Right lobe of liver (tissue), 6 donors: ENCODE measurements around the gene RAB32. TPM values are rescaled to one million over a fixed set of nuclear protein-coding genes. Genes with fewer than 3 reads are reported as not detected.

Experiments used
- ATAC-seq, 4 donors: fragments of 200-7000 bp; cut with Tn5 transposase; one replicate each; pipeline ENCODE4 v1.9.1; 2020; ENCODE audit warnings: mild to moderate bottlenecking in 4 of 4, moderate library complexity in 4 of 4
- DNase-seq, 3 donors: peaks; one replicate each; pipeline ENCODE4 v3.0.0-alpha.2; 2020
- H3K27ac ChIP-seq, 3 donors: fragments of 200-600 bp; one replicate each; pipeline ENCODE4 v1.8.0; 2022
- H3K27me3 ChIP-seq, 2 donors: fragments of 200-600 bp; one replicate each; pipeline ENCODE4 v1.8.0; 2022
- H3K36me3 ChIP-seq, 4 donors: fragments of 200-600 bp; sonication (generic) in 1 of 4; one replicate each; pipeline versions ENCODE4 v1.5.1 to v1.8.0; 2017 to 2022; ENCODE audit warnings: control low read depth in 1 of 4
- H3K4me1 ChIP-seq, 4 donors: fragments of 200-600 bp; sonication (generic) in 1 of 4; one replicate each; pipeline versions ENCODE4 v1.5.1 to v1.8.0; 2017 to 2022; ENCODE audit warnings: control low read depth in 1 of 4
- H3K4me3 ChIP-seq, 3 donors: fragments of 200-600 bp; one replicate each; pipeline ENCODE4 v1.8.0; 2022
- H3K9me3 ChIP-seq, 4 donors: fragments of 200-600 bp; sonication (generic) in 1 of 4; one replicate each; pipeline versions ENCODE4 v1.5.1 to v1.8.0; 2017 to 2022; ENCODE audit warnings: control low read depth in 1 of 4
- CTCF ChIP-seq, 4 donors: fragments of 200-600 bp in 3 of 4; fragments of 450-650 bp in 1 of 4; IDR thresholded peaks; one replicate each; pipeline versions ENCODE4 v1.5.1 to v1.8.0; 2016 to 2022; ENCODE audit warnings: antibody characterized with exemption in 4 of 4, mild to moderate bottlenecking in 2 of 4
- POLR2A ChIP-seq: fragments of 450-650 bp; IDR thresholded peaks from one replicate; pipeline ENCODE4 v1.6.1; 2017; ENCODE audit warnings: antibody characterized with exemption, mild to moderate bottlenecking
- WGBS: methylation state at CpG from one replicate; pipeline ENCODE4 v1.1.6; 2018; ENCODE audit warnings: low coverage, low lambda C conversion rate; ENCODE audit not compliant: insufficient coverage; ENCODE audit errors: missing lambda C conversion rate; 5-methylcytosine and 5-hydroxymethylcytosine counted together
- intact Hi-C, 2 donors: fragments of 100-400 bp; cut with DNase I; formaldehyde crosslinking; loops; one replicate each; pipeline versions ENCODE4 v1.11.2 to v1.14.1; 2022
- total RNA-seq, 6 experiments: library from RNA; depleted of rRNA in 2 of 6; stranded (reverse); fragments of >200 nt in 2 of 6; fragmentation: NEBNext Ultra II Directional in 3 of 6; extraction: Animal tissue kit (Norgen Biotek cat#: 25700) in 3 of 6; gene quantifications; one replicate each; pipeline versions ENCODE4 v1.1.0 to v1.2.4, GENCODE V29; 2016 to 2023
- donor health status: DM: no; HTN: yes; CAD: no.
- donor health status: DM: no; HTN: no; CAD: no.
- donor health status: DM: no; HTN: no; CAD: no.
- donor health status: DM: no; HTN: yes; CAD: no.
- donor health status: DM: no; HTN: yes; CAD: no.

The RAB32 gene
- total RNA-seq, 6 experiments from 2014 or later: 12.7 to 55.1 (median 29.2) TPM

- Histone ChIP-seq H3K9me3 (no peaks in the 10 kb centered on the region), H3K27ac (no peak overlapping the region), H3K4me1 (no peaks in the 10 kb centered on the region), H3K27me3 (no peaks in the 10 kb centered on the region), H3K4me3 (no peak overlapping the region), H3K36me3 (no peaks in the 10 kb centered on the region)
- peak in 2 of 3 donors; percentile 43 to 60 for DNase-seq
- intact Hi-C loops: no loop called here
- TF ChIP-seq CTCF (IDR thresholded peaks at IDR 0.05) (no peak), POLR2A (no peak)
- peak; percentile 29 to 62 (median 48) for ATAC-seq
- 62% methylated on average over 5 of the region's 5 CpGs for WGBS
Observed at GRCh38 chr6:146582857-146583256, 39.2 kb downstream of the RAB32 start.

GRCh38 chr6:146583966-146584365 lies 40.3 kb downstream of the RAB32 start:
- DNase-seq (no peak), ATAC-seq (no peak)
- no peak overlapping the region for H3K27ac ChIP-seq
- intact Hi-C loops: no loop called here
- WGBS: 37% methylated on average over 1 of the region's 1 CpG
- H3K9me3 ChIP-seq: no peaks in the 10 kb centered on the region
- no peaks in the 10 kb centered on the region for H3K27me3 ChIP-seq
- no peaks in the 10 kb centered on the region for H3K36me3 ChIP-seq
- H3K4me3 ChIP-seq: no peak overlapping the region
- TF ChIP-seq CTCF (IDR thresholded peaks at IDR 0.05) (no peak), POLR2A (no peak)
- H3K4me1 ChIP-seq: no peaks in the 10 kb centered on the region

DNA sequence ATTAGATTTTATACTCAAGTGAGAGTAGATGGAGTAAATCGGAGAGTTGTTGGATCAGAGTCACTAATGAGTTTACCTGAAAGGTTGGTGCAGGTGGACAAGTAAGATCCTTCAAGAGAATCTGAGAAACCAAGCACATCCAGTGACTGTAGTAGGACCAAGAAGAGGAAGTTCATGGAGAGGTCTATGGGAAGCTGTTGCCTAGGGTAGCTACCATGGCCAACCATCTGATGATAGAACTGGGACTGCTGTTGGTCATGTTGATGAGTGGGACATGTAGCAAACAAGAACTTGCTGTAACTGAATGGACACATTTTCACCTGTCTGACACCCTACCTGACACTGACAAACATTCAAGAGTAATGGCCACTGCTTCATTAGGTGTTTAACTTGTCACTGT lies 43.8 kb downstream of the RAB32 start:
- no peaks in the 10 kb centered on the region for H3K4me1 ChIP-seq
- ATAC-seq: peak in 3 of 4 donors; percentile 42 to 55 (median 52)
- no peak overlapping the region for H3K27ac ChIP-seq
- no peaks in the 10 kb centered on the region for H3K9me3 ChIP-seq
- no peaks in the 10 kb centered on the region for H3K36me3 ChIP-seq
- TF ChIP-seq POLR2A (no peak), CTCF (IDR thresholded peaks at IDR 0.05) (no peak)
- DNase-seq: no peak
- H3K4me3 ChIP-seq: no peak overlapping the region
- intact Hi-C loops: no loop called here
- WGBS: 45% methylated on average over 1 of the region's 1 CpG
- H3K27me3 ChIP-seq: no peaks in the 10 kb centered on the region

- H3K27me3 ChIP-seq: no peaks in the 10 kb centered on the region
- 67% methylated on average over 1 of the region's 1 CpG for WGBS
- intact Hi-C loops: no loop called here
- no peak for TF ChIP-seq POLR2A
- no peak for TF ChIP-seq CTCF (IDR thresholded peaks at IDR 0.05)
- no peak overlapping the region for H3K4me3 ChIP-seq
- H3K4me1 ChIP-seq: no peaks in the 10 kb centered on the region
- no peak overlapping the region for H3K27ac ChIP-seq
- H3K9me3 ChIP-seq: no peaks in the 10 kb centered on the region
- ATAC-seq: no peak
- no peak for DNase-seq
- no peaks in the 10 kb centered on the region for H3K36me3 ChIP-seq
Observed at GRCh38 chr6:146590492-146590891, 46.9 kb downstream of the RAB32 start.

DNA sequence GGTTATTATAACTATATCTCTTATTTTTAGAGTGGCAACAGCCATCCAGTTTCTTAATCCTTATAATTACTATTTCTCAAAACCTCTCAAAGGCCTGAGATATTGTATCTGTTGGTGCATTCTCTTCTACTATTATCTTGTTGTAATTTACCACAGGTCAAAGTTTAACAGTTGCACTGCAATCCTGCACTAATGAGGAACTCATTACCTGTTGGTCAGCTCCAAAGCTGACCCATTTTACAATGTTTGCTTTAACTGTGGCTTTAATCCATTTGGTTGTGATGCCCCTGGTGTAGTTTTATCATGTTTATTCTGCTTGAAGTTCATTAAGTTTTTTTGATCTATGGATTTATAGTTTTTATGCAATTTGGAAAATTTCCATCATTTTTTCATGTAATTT lies 48.8 kb downstream of the RAB32 start:
- TF ChIP-seq CTCF (IDR thresholded peaks at IDR 0.05) (no peak), POLR2A (no peak)
- no peak overlapping the region for H3K27ac ChIP-seq
- H3K4me3 ChIP-seq: no peak overlapping the region
- no peaks in the 10 kb centered on the region for H3K9me3 ChIP-seq
- ATAC-seq (no peak), DNase-seq (no peak)
- intact Hi-C loops: no loop called here
- no peaks in the 10 kb centered on the region for H3K4me1 ChIP-seq
- no peaks in the 10 kb centered on the region for H3K36me3 ChIP-seq
- H3K27me3 ChIP-seq: no peaks in the 10 kb centered on the region
